SIG-M5 treated with dmso at 0.1 percent for 504 hours (cell line): ENCODE results near the gene NPR1.
A peak's percentile ranks its signal among the peaks of the same experiment; 100 is the strongest.
"Not testable (repeated sequence)": the region's sequence is repeated elsewhere in the genome, so short reads cannot be mapped to it uniquely, and the experiment has no call there.

ENCODE experiments used
- DNase-seq: peaks from one replicate; lab custom pipeline; 2025; ENCODE audit not compliant: unreplicated experiment; lab: John Stamatoyannopoulos, UW

The NPR1 gene

GRCh38 chr1:153723687-153724086 lies 45.2 kb downstream of the NPR1 start:
- DNase-seq, result no peak

- not testable (repeated sequence) for DNase-seq
Observed at GRCh38 chr1:153724634-153725033, 46.1 kb downstream of the NPR1 start.

GRCh38 chr1:153727463-153728304 lies 49.2 kb downstream of the NPR1 start, which contains the start of gene INTS3:
INTS3 (plus strand) TSS chr1:153728050; CDS start chr1:153728635, 585 bp downstream.
- DNase-seq, result peak; percentile 100

GRCh38 chr1:153728305-153729066 lies 50.0 kb downstream of the NPR1 start:
- DNase-seq, result peak; percentile 82

GRCh38 chr1:153730468-153730988 lies 52.0 kb downstream of the NPR1 start:
- DNase-seq, result no peak

GRCh38 chr1:153733970-153734369 lies 55.5 kb downstream of the NPR1 start:
- DNase-seq, result no peak

GRCh38 chr1:153734396-153735089 lies 56.1 kb downstream of the NPR1 start:
- DNase-seq, result peak; percentile 27

- DNase-seq, result no peak
Observed at GRCh38 chr1:153735090-153735420, 56.6 kb downstream of the NPR1 start.

GRCh38 chr1:153741986-153742385 lies 63.5 kb downstream of the NPR1 start:
- no peak for DNase-seq

GRCh38 chr1:153742411-153743142 lies 64.1 kb downstream of the NPR1 start:
- DNase-seq, result no peak
